H1 (cell line): ENCODE results near the gene KLHL29. TPM values are rescaled to one million over a fixed set of nuclear protein-coding genes. Genes with fewer than 3 reads are reported as not detected.

Source experiments
- CHD2 ChIP-seq: IDR thresholded peaks from 2 replicates; pipeline ENCODE4 v1.6.1; 2012; ENCODE audit warnings: low read length, improper control_type of control experiment
- CTCF ChIP-seq, 3 experiments: IDR thresholded peaks; 1 replicate in 2 of 3; 2 replicates in 1 of 3; pipeline versions ENCODE4 v1.5.1 to v1.6.1; 2011; ENCODE audit warnings: low read length in 3 of 3, mild to moderate bottlenecking in 3 of 3, inconsistent platforms in 2 of 3, low read depth in 1 of 3, moderate library complexity in 1 of 3; ENCODE audit not compliant: insufficient read depth in 1 of 3; ENCODE audit errors: control extremely low read depth in 1 of 3
- EP300 ChIP-seq, 2 experiments: IDR thresholded peaks; 1 replicate in 1 of 2; 2 replicates in 1 of 2; pipeline ENCODE4 v1.6.1; 2011 to 2012; ENCODE audit warnings: low read depth in 2 of 2, low read length in 2 of 2, mild to moderate bottlenecking in 2 of 2, borderline replicate concordance in 1 of 2, inconsistent platforms in 1 of 2, moderate library complexity in 1 of 2
- KDM1A ChIP-seq: fragments of 200-600, 300-600 bp; sonication (generic); IDR thresholded peaks from 2 replicates; pipeline ENCODE4 v1.7.1; 2016; ENCODE audit warnings: mild to moderate bottlenecking, low read length, borderline replicate concordance
- PHF8 ChIP-seq: fragments of 200-600 bp; sonication (generic); conservative IDR thresholded peaks from 2 replicates; pipeline ENCODE4 v1.7.1; 2012; ENCODE audit warnings: low read depth, mild to moderate bottlenecking, inconsistent platforms, low read length, moderate library complexity
- RAD21 ChIP-seq, 2 experiments: IDR thresholded peaks in 1 of 2; conservative IDR thresholded peaks in 1 of 2; 2 replicates each; pipeline ENCODE4 v1.6.1; 2011; ENCODE audit warnings: low read depth in 2 of 2, low read length in 2 of 2, improper control_type of control experiment in 1 of 2, inconsistent platforms in 1 of 2, mild to moderate bottlenecking in 1 of 2, moderate library complexity in 1 of 2
- polyA plus RNA-seq, 7 experiments: library from polyadenylated mRNA; depleted of rRNA in 3 of 7; stranded (reverse) in 5 of 7; unstranded in 2 of 7; fragments of >200 nt in 5 of 7; fragments of 200-250 nt in 2 of 7; gene quantifications; 1 replicate in 5 of 7; 2 replicates in 1 of 7; 4 replicates in 1 of 7; pipeline versions ENCODE4 v1.2.1 to v1.2.3, GENCODE V29; 2011 to 2013; ENCODE audit warnings: missing spikeins in 2 of 7, mixed read lengths in 2 of 7
- total RNA-seq: library from RNA; stranded (reverse); fragmentation: NEBNext Ultra II Directional; extraction: Animal tissue kit (Norgen Biotek cat#: 25700); gene quantifications from 2 replicates; pipeline ENCODE4 v1.2.1, GENCODE V29; 2021

Gene KLHL29
- total and polyA plus RNA-seq, 2 of the 8 experiments (the other 6 are each of a cell fraction or from before 2014, with no cell fraction given) = 1.1 to 4.7 TPM

- TF ChIP-seq CTCF (IDR thresholded peaks at IDR 0.05; ENCODE audit: control extremely low read depth in 1 of 3, insufficient read depth in 1 of 3, low read depth in 1 of 3, low read length in 3 of 3) = no peak
- TF ChIP-seq CHD2 = no peak
- no peak for TF ChIP-seq KDM1A
- no peak for TF ChIP-seq RAD21 (IDR thresholded peaks at IDR 0.05 in 1 of 2, conservative IDR thresholded peaks at IDR 0.05 in 1 of 2; ENCODE audit: low read depth in 2 of 2, low read length in 2 of 2)
- no peak for TF ChIP-seq PHF8
- TF ChIP-seq EP300 (IDR thresholded peaks at IDR 0.05; ENCODE audit: borderline replicate concordance in 1 of 2, low read depth in 2 of 2, low read length in 2 of 2) = no peak
Measured at GRCh38 chr2:23507267-23508065, 122.5 kb downstream of the KLHL29 start (continued).
